CD14-positive monocyte (primary cell): ENCODE measurements around the gene PPP1R1C. TPM values are rescaled to one million over a fixed set of nuclear protein-coding genes. Genes with fewer than 3 reads are reported as not detected.
A peak's percentile ranks its signal among the peaks of the same experiment; 100 is the strongest.

ENCODE experiments used
- DNase-seq, 3 donors: peaks; one replicate each; pipeline ENCODE4 v3.0.0-alpha.2; 2011 to 2022
- H2AFZ ChIP-seq: 2 replicates; pipeline ENCODE4 v1.6.0; 2012; ENCODE audit warnings: mild to moderate bottlenecking, low read depth, low read length, inconsistent platforms; ENCODE audit not compliant: insufficient read depth, poor library complexity, severe bottlenecking
- H3K27ac ChIP-seq, 2 donors: 1 replicate in 1 of 2; 2 replicates in 1 of 2; pipeline ENCODE4 v1.5.1; 2012 to 2013; ENCODE audit warnings: low read length in 2 of 2, control low read depth in 1 of 2, inconsistent platforms in 1 of 2, low read depth in 1 of 2, mild to moderate bottlenecking in 1 of 2
- H3K27me3 ChIP-seq, 2 donors: one replicate each; pipeline versions ENCODE4 v1.6.0 to v1.6.1; 2011 to 2013; ENCODE audit warnings: low read length in 2 of 2; ENCODE audit not compliant: control insufficient read depth in 2 of 2, insufficient read depth in 2 of 2
- H3K36me3 ChIP-seq, 2 donors: replicated peaks in 1 of 2; 1 replicate in 1 of 2; 2 replicates in 1 of 2; pipeline versions ENCODE4 v1.5.1 to v1.6.1; 2012 to 2013; ENCODE audit warnings: low read length in 2 of 2, control low read depth in 1 of 2, inconsistent platforms in 1 of 2, mild to moderate bottlenecking in 1 of 2; ENCODE audit not compliant: insufficient read depth in 2 of 2, control insufficient read depth in 1 of 2
- H3K4me1 ChIP-seq, 2 donors: 1 replicate in 1 of 2; 2 replicates in 1 of 2; pipeline versions ENCODE4 v1.5.1 to v1.6.1; 2012 to 2013; ENCODE audit warnings: low read length in 2 of 2, control low read depth in 1 of 2, inconsistent platforms in 1 of 2, mild to moderate bottlenecking in 1 of 2, moderate library complexity in 1 of 2; ENCODE audit not compliant: insufficient read depth in 2 of 2, control insufficient read depth in 1 of 2
- H3K4me2 ChIP-seq: replicated peaks from 2 replicates; pipeline ENCODE3; 2012; ENCODE audit warnings: low read length, moderate library complexity, mild to moderate bottlenecking; ENCODE audit not compliant: poor library complexity, severe bottlenecking; ENCODE audit errors: extremely low read depth
- H3K4me3 ChIP-seq, 3 experiments: fragments of 200-600 bp in 1 of 3; sonication (generic) in 1 of 3; replicated peaks in 1 of 3; 1 replicate in 2 of 3; 2 replicates in 1 of 3; pipeline ENCODE4 v1.5.1; 2011 to 2013; ENCODE audit warnings: low read length in 3 of 3, mild to moderate bottlenecking in 3 of 3, control low read depth in 2 of 3, low read depth in 2 of 3, inconsistent platforms in 1 of 3, moderate library complexity in 1 of 3
- H3K79me2 ChIP-seq: 2 replicates; pipeline ENCODE4 v1.6.0; 2012; ENCODE audit warnings: mild to moderate bottlenecking, control low read depth, inconsistent platforms, low read length, moderate library complexity; ENCODE audit not compliant: insufficient read depth
- H3K9ac ChIP-seq: 2 replicates; pipeline ENCODE4 v1.6.0; 2017; ENCODE audit warnings: low read length, mild to moderate bottlenecking; ENCODE audit not compliant: insufficient read depth, poor library complexity, severe bottlenecking
- H3K9me3 ChIP-seq, 2 donors: replicated peaks in 1 of 2; 1 replicate in 1 of 2; 2 replicates in 1 of 2; pipeline versions ENCODE4 v1.5.1 to v1.6.1; 2012 to 2013; ENCODE audit warnings: low read length in 2 of 2, control low read depth in 1 of 2; ENCODE audit not compliant: control insufficient read depth in 1 of 2, insufficient read depth in 1 of 2
- H4K20me1 ChIP-seq: 2 replicates; pipeline ENCODE4 v1.6.0; 2012; ENCODE audit warnings: mild to moderate bottlenecking, low read length, control low read depth, moderate library complexity; ENCODE audit not compliant: insufficient read depth
- H3K27ac Mint-ChIP-seq, 7 donors: one replicate each; pipeline ENCODE4 v1.8.0; 2020; ENCODE audit warnings: mild to moderate bottlenecking in 7 of 7, mixed read lengths in 7 of 7, moderate library complexity in 6 of 7, inconsistent platforms in 2 of 7
- H3K27me3 Mint-ChIP-seq, 3 donors: one replicate each; pipeline ENCODE4 v1.8.0; 2021 to 2022; ENCODE audit warnings: low read depth in 3 of 3, mild to moderate bottlenecking in 3 of 3, mixed read lengths in 3 of 3, moderate library complexity in 3 of 3, inconsistent platforms in 1 of 3
- H3K36me3 Mint-ChIP-seq, 2 donors: one replicate each; pipeline ENCODE4 v1.8.0; 2020; ENCODE audit warnings: mixed read lengths in 2 of 2, inconsistent platforms in 1 of 2, mild to moderate bottlenecking in 1 of 2
- H3K4me1 Mint-ChIP-seq: one replicate; pipeline ENCODE4 v1.8.0; 2020; ENCODE audit warnings: mild to moderate bottlenecking, mixed read lengths
- H3K4me3 Mint-ChIP-seq, 2 donors: one replicate each; pipeline ENCODE4 v1.8.0; 2020; ENCODE audit warnings: mild to moderate bottlenecking in 2 of 2, mixed read lengths in 2 of 2, moderate library complexity in 1 of 2
- H3K9me3 Mint-ChIP-seq, 7 donors: one replicate each; pipeline ENCODE4 v1.8.0; 2020 to 2022; ENCODE audit warnings: mixed read lengths in 7 of 7, mild to moderate bottlenecking in 6 of 7, moderate library complexity in 6 of 7, inconsistent platforms in 2 of 7
- CTCF ChIP-seq: fragments of 200-600 bp; IDR thresholded peaks from one replicate; pipeline ENCODE4 v1.8.0; 2022; ENCODE audit warnings: antibody characterized with exemption, mild to moderate bottlenecking
- WGBS: methylation state at CpG from one replicate; pipeline ENCODE4 v1.1.5; 2013; ENCODE audit warnings: missing lambda C conversion rate; ENCODE audit not compliant: insufficient coverage; 5-methylcytosine and 5-hydroxymethylcytosine counted together
- intact Hi-C, 2 donors: fragments of 100-400 bp; cut with micrococcal nuclease; formaldehyde crosslinking; loops; one replicate each; pipeline versions ENCODE4 v1.15.0 to v1.15.1; 2023
- polyA plus RNA-seq, 3 donors: library from polyadenylated mRNA; depleted of rRNA in 1 of 3; unstranded in 2 of 3; stranded (reverse) in 1 of 3; fragments of 300-500 nt in 2 of 3; fragments of >200 nt in 1 of 3; fragmentation: Illumina TruSeq in 2 of 3; gene quantifications; 1 replicate in 2 of 3; 2 replicates in 1 of 3; pipeline ENCODE4 v1.2.3, GENCODE V29; 2012 to 2021

Gene PPP1R1C
- polyA plus RNA-seq, 3 donors: not detected

- no peak overlapping the region for H3K4me2 ChIP-seq
- H4K20me1 ChIP-seq: no peaks in the 10 kb centered on the region
- no peak overlapping the region for H3K9ac ChIP-seq
- H3K9me3 ChIP-seq: no peaks in the 10 kb centered on the region
- no peak overlapping the region for H3K27ac ChIP-seq
- H3K36me3 ChIP-seq: no peaks in the 10 kb centered on the region
- Mint-ChIP-seq H3K9me3 (peaks cover 0 to 5% (median 3%) of the 10 kb centered on the region in 7 donors), H3K4me3 (no peak overlapping the region), H3K27ac (peak overlapping the region in 1 of 7 donors; percentile 36), H3K36me3 (no peaks in the 10 kb centered on the region), H3K4me1 (peaks cover 12% of the 10 kb centered on the region), H3K27me3 (no peaks in the 10 kb centered on the region)
- DNase-seq: no peak
- no CpG with 5 or more reads among the region's 3 CpGs for WGBS
- no peak overlapping the region for H2AFZ ChIP-seq
- no peak for TF ChIP-seq CTCF
- H3K79me2 ChIP-seq: no peaks in the 10 kb centered on the region
- H3K27me3 ChIP-seq: no peaks in the 10 kb centered on the region
- H3K4me3 ChIP-seq: no peak overlapping the region
- H3K4me1 ChIP-seq: peaks cover 0 to 10% of the 10 kb centered on the region in 2 donors
- intact Hi-C loops: no loop called here
Measured at GRCh38 chr2:181999911-182000310, 14.3 kb downstream of the PPP1R1C start.

GRCh38 chr2:182004945-182005520 is 19.4 kb downstream of the PPP1R1C start:
- no peaks in the 10 kb centered on the region for H3K4me1 Mint-ChIP-seq
- H3K36me3 Mint-ChIP-seq: no peaks in the 10 kb centered on the region
- no CpG with 5 or more reads among the region's 2 CpGs for WGBS
- no peaks in the 10 kb centered on the region for H3K79me2 ChIP-seq
- no peaks in the 10 kb centered on the region for H4K20me1 ChIP-seq
- no peak overlapping the region for H3K27ac ChIP-seq
- no peaks in the 10 kb centered on the region for H3K27me3 Mint-ChIP-seq
- no peak overlapping the region for H3K4me3 ChIP-seq
- DNase-seq: no peak
- H2AFZ ChIP-seq: no peak overlapping the region
- no peak overlapping the region for H3K27ac Mint-ChIP-seq
- no peak overlapping the region for H3K9ac ChIP-seq
- H3K4me1 ChIP-seq: no peaks in the 10 kb centered on the region
- intact Hi-C loops: no loop called here
- no peak for TF ChIP-seq CTCF
- H3K4me2 ChIP-seq: no peak overlapping the region
- H3K36me3 ChIP-seq: no peaks in the 10 kb centered on the region
- H3K4me3 Mint-ChIP-seq: no peak overlapping the region
- peaks cover 0 to under 1% (median 0%) of the 10 kb centered on the region in 7 donors for H3K9me3 Mint-ChIP-seq
- no peaks in the 10 kb centered on the region for H3K9me3 ChIP-seq
- no peaks in the 10 kb centered on the region for H3K27me3 ChIP-seq
